Neural cell (in vitro differentiated cells): ENCODE results near the gene ADAMTS15. TPM values are rescaled to one million over a fixed set of nuclear protein-coding genes. Genes with fewer than 3 reads are reported as not detected.

Source experiments
- H2AFZ ChIP-seq: fragments of 200-600, 300-800 bp; sonication (generic), shearing (Covaris generic); 2 replicates; pipeline ENCODE4 v1.6.0; 2014; ENCODE audit warnings: low read depth, mild to moderate bottlenecking, antibody characterized with exemption, low read length, moderate library complexity
- H3F3A ChIP-seq: fragments of 200-600 bp; shearing (Covaris generic); 2 replicates; pipeline ENCODE4 v1.6.1; 2016; ENCODE audit warnings: mild to moderate bottlenecking, moderate library complexity, mixed read lengths, antibody characterized with exemption, low read length; ENCODE audit not compliant: insufficient read depth, poor library complexity, severe bottlenecking
- H3K27ac ChIP-seq: fragments of 200-600, 300-800 bp; sonication (generic), shearing (Covaris generic); 2 replicates; pipeline ENCODE4 v1.5.1; 2014; ENCODE audit warnings: mild to moderate bottlenecking, low read length, moderate library complexity
- H3K27me3 ChIP-seq: fragments of 300-800, 200-600 bp; sonication (generic), shearing (Covaris generic); 2 replicates; pipeline ENCODE4 v1.6.0; 2014; ENCODE audit warnings: mild to moderate bottlenecking, low read depth, low read length, moderate library complexity; ENCODE audit not compliant: insufficient read depth
- H3K36me3 ChIP-seq: fragments of 300-800, 200-600 bp; sonication (generic), shearing (Covaris generic); 2 replicates; pipeline ENCODE4 v1.5.1; 2014; ENCODE audit warnings: mild to moderate bottlenecking, antibody characterized with exemption, low read length, moderate library complexity; ENCODE audit not compliant: insufficient read depth
- H3K4me2 ChIP-seq: fragments of 300-800, 200-600 bp; sonication (generic), shearing (Covaris generic); 2 replicates; pipeline ENCODE4 v1.6.0; 2014; ENCODE audit warnings: mild to moderate bottlenecking, low read length
- H3K4me3 ChIP-seq: fragments of 300-800, 200-600 bp; sonication (generic), shearing (Covaris generic); 2 replicates; pipeline ENCODE4 v1.5.1; 2014; ENCODE audit warnings: mild to moderate bottlenecking, low read length, moderate library complexity
- H3K79me2 ChIP-seq: fragments of 200-600 bp; shearing (Covaris generic); replicated peaks from 2 replicates; pipeline ENCODE4 v1.6.0; 2014; ENCODE audit warnings: mild to moderate bottlenecking, low read length, moderate library complexity; ENCODE audit not compliant: insufficient read depth
- H3K9ac ChIP-seq: fragments of 300-800, 200-600 bp; sonication (generic), shearing (Covaris generic); 2 replicates; pipeline ENCODE4 v1.6.1; 2016; ENCODE audit warnings: mild to moderate bottlenecking, low read length, mixed read lengths
- H3K9me2 ChIP-seq: fragments of 200-600 bp; shearing (Covaris generic); 2 replicates; pipeline ENCODE4 v1.6.1; 2016; ENCODE audit warnings: mild to moderate bottlenecking, low read length, mixed read lengths; ENCODE audit not compliant: insufficient read depth
- H3K9me3 ChIP-seq: fragments of 200-600, 300-800 bp; sonication (generic), shearing (Covaris generic); 2 replicates; pipeline ENCODE4 v1.6.1; 2016; ENCODE audit warnings: mild to moderate bottlenecking, mixed run types, low read length, moderate library complexity, mixed read lengths
- H4K20me1 ChIP-seq: fragments of 200-600 bp; shearing (Covaris generic); 2 replicates; pipeline ENCODE4 v1.6.1; 2016; ENCODE audit warnings: mild to moderate bottlenecking, mixed run types; ENCODE audit not compliant: insufficient read depth
- EP300 ChIP-seq: fragments of 450-650 bp; conservative IDR thresholded peaks from 2 replicates; pipeline ENCODE4 v1.6.1; 2014; ENCODE audit warnings: antibody characterized with exemption, mild to moderate bottlenecking, moderate library complexity; ENCODE audit not compliant: poor library complexity, severe bottlenecking
- EZH2 ChIP-seq: fragments of 200-600, 300-800 bp; shearing (Covaris generic), sonication (generic); IDR thresholded peaks from 2 replicates; pipeline ENCODE4 v1.6.1; 2014; ENCODE audit warnings: antibody characterized with exemption, low read length, borderline replicate concordance, mild to moderate bottlenecking; ENCODE audit not compliant: insufficient read depth, poor library complexity, severe bottlenecking
- MXI1 ChIP-seq: fragments of 450-650 bp; conservative IDR thresholded peaks from 2 replicates; pipeline ENCODE4 v1.6.1; 2014; ENCODE audit warnings: antibody characterized with exemption, mild to moderate bottlenecking; ENCODE audit not compliant: poor library complexity, severe bottlenecking
- POLR2AphosphoS5 ChIP-seq: IDR thresholded peaks from 2 replicates; pipeline ENCODE4 v1.6.1; 2012
- RAD21 ChIP-seq: fragments of 450-650 bp; conservative IDR thresholded peaks from 2 replicates; pipeline ENCODE4 v1.6.1; 2014; ENCODE audit warnings: antibody characterized with exemption, mild to moderate bottlenecking, moderate library complexity
- SMC3 ChIP-seq: fragments of 450-650 bp; conservative IDR thresholded peaks from 2 replicates; pipeline ENCODE4 v1.6.1; 2014; ENCODE audit warnings: antibody characterized with exemption, mild to moderate bottlenecking, moderate library complexity; ENCODE audit not compliant: poor library complexity
- TAF1 ChIP-seq: IDR thresholded peaks from 2 replicates; pipeline ENCODE4 v1.6.1; 2012; ENCODE audit warnings: low read depth
- polyA plus RNA-seq: library from polyadenylated mRNA; depleted of rRNA; stranded (reverse); fragments of >200 nt; gene quantifications from 2 replicates; pipeline ENCODE4 v1.2.3, GENCODE V29; 2014
- TF ChIP-seq, protein P1 (sequence below): fragments of 450-650 bp; IDR thresholded peaks from 2 replicates; pipeline ENCODE4 v1.5.1; 2014; ENCODE audit warnings: antibody characterized with exemption, mild to moderate bottlenecking, moderate library complexity; ENCODE audit not compliant: poor library complexity, severe bottlenecking
- TF ChIP-seq, protein P2 (sequence below): IDR thresholded peaks from 2 replicates; pipeline ENCODE4 v1.6.1; 2012; ENCODE audit warnings: borderline replicate concordance

ADAMTS15 gene
- polyA plus RNA-seq, 1 donor from 2014 or later: 1.1 TPM

DNA sequence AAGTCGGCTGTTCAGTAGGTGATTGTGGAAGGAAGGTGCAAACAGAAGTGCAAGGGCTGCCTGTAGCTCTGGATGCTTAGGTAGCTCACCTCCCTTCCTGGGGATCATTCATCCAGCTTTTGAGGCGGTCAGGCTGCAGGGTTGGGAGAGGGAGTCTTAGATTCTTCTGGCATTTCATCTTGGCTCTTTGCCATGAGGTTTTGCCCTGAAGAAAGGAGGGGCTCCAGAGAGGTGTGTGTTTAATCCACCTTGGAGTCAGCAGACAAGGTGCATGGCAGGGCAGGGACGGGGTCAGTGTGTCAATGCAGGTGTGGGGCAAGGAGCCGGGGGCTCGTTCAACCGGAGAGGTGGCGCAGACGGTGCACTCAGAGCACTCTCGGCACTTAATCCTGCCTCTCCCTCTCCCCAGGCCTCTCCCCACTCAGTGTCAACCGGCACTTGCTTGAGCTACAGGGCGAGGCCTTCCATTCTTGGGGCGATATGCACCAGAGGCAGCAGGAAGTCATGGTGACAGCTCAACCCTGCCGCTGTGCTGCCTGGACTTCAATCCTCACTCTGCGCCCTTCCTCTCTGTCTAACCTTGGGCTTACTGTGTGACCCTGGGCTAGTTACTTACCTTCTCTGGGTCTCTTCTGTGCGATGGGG is 7.2 kb downstream of the ADAMTS15 start:
- Histone ChIP-seq H3K9ac (no peak overlapping the region), H4K20me1 (no peaks in the 10 kb centered on the region), H3K79me2 (no peaks in the 10 kb centered on the region), H3F3A (no peaks in the 10 kb centered on the region), H3K27me3 (peaks cover 13% of the 10 kb centered on the region), H3K9me2 (no peaks in the 10 kb centered on the region), H3K4me3 (no peak overlapping the region), H3K27ac (no peak overlapping the region), H3K4me2 (no peak overlapping the region), H3K36me3 (no peaks in the 10 kb centered on the region), H3K9me3 (no peaks in the 10 kb centered on the region), H2AFZ (no peak overlapping the region)
- TF ChIP-seq TAF1 (no peak), EP300 (no peak), POLR2AphosphoS5 (no peak), EZH2 (no peak), SMC3 (no peak), MXI1 (no peak), RAD21 (no peak)
- TF ChIP-seq, protein P1, sequence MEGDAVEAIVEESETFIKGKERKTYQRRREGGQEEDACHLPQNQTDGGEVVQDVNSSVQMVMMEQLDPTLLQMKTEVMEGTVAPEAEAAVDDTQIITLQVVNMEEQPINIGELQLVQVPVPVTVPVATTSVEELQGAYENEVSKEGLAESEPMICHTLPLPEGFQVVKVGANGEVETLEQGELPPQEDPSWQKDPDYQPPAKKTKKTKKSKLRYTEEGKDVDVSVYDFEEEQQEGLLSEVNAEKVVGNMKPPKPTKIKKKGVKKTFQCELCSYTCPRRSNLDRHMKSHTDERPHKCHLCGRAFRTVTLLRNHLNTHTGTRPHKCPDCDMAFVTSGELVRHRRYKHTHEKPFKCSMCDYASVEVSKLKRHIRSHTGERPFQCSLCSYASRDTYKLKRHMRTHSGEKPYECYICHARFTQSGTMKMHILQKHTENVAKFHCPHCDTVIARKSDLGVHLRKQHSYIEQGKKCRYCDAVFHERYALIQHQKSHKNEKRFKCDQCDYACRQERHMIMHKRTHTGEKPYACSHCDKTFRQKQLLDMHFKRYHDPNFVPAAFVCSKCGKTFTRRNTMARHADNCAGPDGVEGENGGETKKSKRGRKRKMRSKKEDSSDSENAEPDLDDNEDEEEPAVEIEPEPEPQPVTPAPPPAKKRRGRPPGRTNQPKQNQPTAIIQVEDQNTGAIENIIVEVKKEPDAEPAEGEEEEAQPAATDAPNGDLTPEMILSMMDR: no peak
- TF ChIP-seq, protein P2, sequence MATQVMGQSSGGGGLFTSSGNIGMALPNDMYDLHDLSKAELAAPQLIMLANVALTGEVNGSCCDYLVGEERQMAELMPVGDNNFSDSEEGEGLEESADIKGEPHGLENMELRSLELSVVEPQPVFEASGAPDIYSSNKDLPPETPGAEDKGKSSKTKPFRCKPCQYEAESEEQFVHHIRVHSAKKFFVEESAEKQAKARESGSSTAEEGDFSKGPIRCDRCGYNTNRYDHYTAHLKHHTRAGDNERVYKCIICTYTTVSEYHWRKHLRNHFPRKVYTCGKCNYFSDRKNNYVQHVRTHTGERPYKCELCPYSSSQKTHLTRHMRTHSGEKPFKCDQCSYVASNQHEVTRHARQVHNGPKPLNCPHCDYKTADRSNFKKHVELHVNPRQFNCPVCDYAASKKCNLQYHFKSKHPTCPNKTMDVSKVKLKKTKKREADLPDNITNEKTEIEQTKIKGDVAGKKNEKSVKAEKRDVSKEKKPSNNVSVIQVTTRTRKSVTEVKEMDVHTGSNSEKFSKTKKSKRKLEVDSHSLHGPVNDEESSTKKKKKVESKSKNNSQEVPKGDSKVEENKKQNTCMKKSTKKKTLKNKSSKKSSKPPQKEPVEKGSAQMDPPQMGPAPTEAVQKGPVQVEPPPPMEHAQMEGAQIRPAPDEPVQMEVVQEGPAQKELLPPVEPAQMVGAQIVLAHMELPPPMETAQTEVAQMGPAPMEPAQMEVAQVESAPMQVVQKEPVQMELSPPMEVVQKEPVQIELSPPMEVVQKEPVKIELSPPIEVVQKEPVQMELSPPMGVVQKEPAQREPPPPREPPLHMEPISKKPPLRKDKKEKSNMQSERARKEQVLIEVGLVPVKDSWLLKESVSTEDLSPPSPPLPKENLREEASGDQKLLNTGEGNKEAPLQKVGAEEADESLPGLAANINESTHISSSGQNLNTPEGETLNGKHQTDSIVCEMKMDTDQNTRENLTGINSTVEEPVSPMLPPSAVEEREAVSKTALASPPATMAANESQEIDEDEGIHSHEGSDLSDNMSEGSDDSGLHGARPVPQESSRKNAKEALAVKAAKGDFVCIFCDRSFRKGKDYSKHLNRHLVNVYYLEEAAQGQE: no peak

GRCh38 chr11:130456286-130456685 is 7.8 kb downstream of the ADAMTS15 start:
- Histone ChIP-seq H3K9ac (no peak overlapping the region), H3F3A (no peaks in the 10 kb centered on the region), H3K36me3 (no peaks in the 10 kb centered on the region), H4K20me1 (no peaks in the 10 kb centered on the region), H3K27ac (no peak overlapping the region), H2AFZ (no peak overlapping the region), H3K4me2 (no peak overlapping the region), H3K79me2 (no peaks in the 10 kb centered on the region), H3K4me3 (no peak overlapping the region), H3K9me3 (no peaks in the 10 kb centered on the region), H3K27me3 (peaks cover 6% of the 10 kb centered on the region), H3K9me2 (no peaks in the 10 kb centered on the region)
- TF ChIP-seq POLR2AphosphoS5: no peak
- TF ChIP-seq MXI1: no peak
- TF ChIP-seq TAF1: no peak
- no peak for TF ChIP-seq SMC3
- TF ChIP-seq, protein P2: no peak
